MCF 10A (cell line): ENCODE measurements around the gene FAM177B. TPM values are rescaled to one million over a fixed set of nuclear protein-coding genes. Genes with fewer than 3 reads are reported as not detected.
"Not testable (repeated sequence)": the region's sequence is repeated elsewhere in the genome, so short reads cannot be mapped to it uniquely, and the experiment has no call there.

Experiments
- BruUV-seq: library from RNA; stranded (reverse); fragments of 400-500 nt; replicated peaks from 2 replicates; lab custom pipeline; 2021; lab: Mats Ljungman, UMichigan
- CTCF ChIA-PET: fragments of 300-600 bp; sonication (Branson Sonifier 250); formaldehyde crosslinking; extraction: SDS; loops from one replicate; lab custom pipeline; 2021; ENCODE audit warnings: antibody characterized with exemption, inconsistent platforms; lab: Yijun Ruan, JAX
- POLR2A ChIA-PET: fragments of 300-600, 350-650 bp; sonication (Branson Sonifier 250); formaldehyde crosslinking; extraction: SDS; loops from one replicate; lab custom pipeline; 2020; ENCODE audit warnings: antibody characterized with exemption, inconsistent platforms; lab: Yijun Ruan, JAX
- DNase-seq: peaks from one replicate; pipeline ENCODE4 v3.0.0-alpha.2; 2018; ENCODE audit not compliant: unreplicated experiment
- H3K27ac Mint-ChIP-seq: one replicate; pipeline ENCODE4 v1.8.0; 2022; ENCODE audit warnings: mild to moderate bottlenecking, low read depth, mixed read lengths; ENCODE audit not compliant: unreplicated experiment
- H3K27me3 Mint-ChIP-seq: one replicate; pipeline ENCODE4 v1.8.0; 2022; ENCODE audit warnings: mixed read lengths; ENCODE audit not compliant: insufficient read depth, unreplicated experiment
- H3K36me3 Mint-ChIP-seq: one replicate; pipeline ENCODE4 v1.8.0; 2022; ENCODE audit warnings: mild to moderate bottlenecking, moderate library complexity, mixed read lengths; ENCODE audit not compliant: insufficient read depth, unreplicated experiment
- H3K4me1 Mint-ChIP-seq: one replicate; pipeline ENCODE4 v1.8.0; 2022; ENCODE audit warnings: mixed read lengths; ENCODE audit not compliant: insufficient read depth, unreplicated experiment
- H3K4me3 Mint-ChIP-seq: one replicate; pipeline ENCODE4 v1.8.0; 2022; ENCODE audit warnings: mild to moderate bottlenecking, moderate library complexity, mixed read lengths; ENCODE audit not compliant: unreplicated experiment
- H3K9me3 Mint-ChIP-seq: one replicate; pipeline ENCODE4 v1.8.0; 2022; ENCODE audit warnings: mixed read lengths; ENCODE audit not compliant: unreplicated experiment
- intact Hi-C: fragments of 100-400 bp; cut with micrococcal nuclease; formaldehyde crosslinking; loops from 2 replicates; pipeline ENCODE4 v1.14.1; 2022
- total RNA-seq: library from RNA; stranded (reverse); gene quantifications from 2 replicates; pipeline ENCODE4 v1.2.3, GENCODE V29; 2022
- TF ChIP-seq, protein P1 (sequence below): fragments of 200-600 bp; IDR thresholded peaks from one replicate; pipeline ENCODE4 v1.8.0; 2022; ENCODE audit warnings: antibody characterized with exemption, mild to moderate bottlenecking; ENCODE audit not compliant: unreplicated experiment

Gene FAM177B
- total RNA-seq, 1 experiment from 2014 or later: not detected

DNA sequence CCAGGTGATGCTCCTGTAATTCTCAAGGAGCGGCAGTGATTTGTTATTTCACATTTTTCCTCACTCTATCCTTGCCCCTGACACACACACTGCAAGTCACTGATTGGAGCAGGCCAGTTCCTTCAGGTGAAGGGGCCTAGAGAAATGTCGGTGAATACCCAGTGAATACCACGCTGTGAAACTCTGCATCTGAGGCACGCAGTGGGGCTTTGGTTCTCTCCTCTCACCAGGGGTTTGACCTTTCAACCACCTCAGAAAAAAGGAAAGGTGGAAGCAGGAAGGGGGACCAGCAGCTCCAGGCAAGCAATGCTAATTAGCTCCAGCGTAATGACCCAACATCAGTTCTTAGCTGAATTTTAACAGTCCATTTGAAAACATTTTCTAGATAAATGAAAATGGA is 532 bp upstream of the FAM177B start:
- TF ChIP-seq, protein P1, sequence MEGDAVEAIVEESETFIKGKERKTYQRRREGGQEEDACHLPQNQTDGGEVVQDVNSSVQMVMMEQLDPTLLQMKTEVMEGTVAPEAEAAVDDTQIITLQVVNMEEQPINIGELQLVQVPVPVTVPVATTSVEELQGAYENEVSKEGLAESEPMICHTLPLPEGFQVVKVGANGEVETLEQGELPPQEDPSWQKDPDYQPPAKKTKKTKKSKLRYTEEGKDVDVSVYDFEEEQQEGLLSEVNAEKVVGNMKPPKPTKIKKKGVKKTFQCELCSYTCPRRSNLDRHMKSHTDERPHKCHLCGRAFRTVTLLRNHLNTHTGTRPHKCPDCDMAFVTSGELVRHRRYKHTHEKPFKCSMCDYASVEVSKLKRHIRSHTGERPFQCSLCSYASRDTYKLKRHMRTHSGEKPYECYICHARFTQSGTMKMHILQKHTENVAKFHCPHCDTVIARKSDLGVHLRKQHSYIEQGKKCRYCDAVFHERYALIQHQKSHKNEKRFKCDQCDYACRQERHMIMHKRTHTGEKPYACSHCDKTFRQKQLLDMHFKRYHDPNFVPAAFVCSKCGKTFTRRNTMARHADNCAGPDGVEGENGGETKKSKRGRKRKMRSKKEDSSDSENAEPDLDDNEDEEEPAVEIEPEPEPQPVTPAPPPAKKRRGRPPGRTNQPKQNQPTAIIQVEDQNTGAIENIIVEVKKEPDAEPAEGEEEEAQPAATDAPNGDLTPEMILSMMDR: no peak
- intact Hi-C loops: no loop called here
- POLR2A ChIA-PET: interaction anchor here (0.6 to 2.0 kb wide), 10 partner anchors 8 to 1331 kb away, joined by 3 to 8 read pairs (median 4); partner anchors contain the start of genes AIDA and BROX

GRCh38 chr1:222739465-222739864 is 2.5 kb downstream of the FAM177B start:
- Mint-ChIP-seq H3K36me3 (peaks cover 12% of the 10 kb centered on the region), H3K4me1 (no peaks in the 10 kb centered on the region), H3K27ac (no peak overlapping the region), H3K9me3 (no peaks in the 10 kb centered on the region), H3K27me3 (no peaks in the 10 kb centered on the region), H3K4me3 (no peak overlapping the region)
- BruUV-seq: no TSS peak
- CTCF ChIA-PET: interaction anchor here (0.6 to 5.0 kb wide), 43 partner anchors 9 to 960 kb away, joined by 3 to 86 read pairs (median 6); no protein-coding TSS in a partner anchor
- TF ChIP-seq, protein P1: no peak
- intact Hi-C loops: no loop called here
- DNase-seq: no peak
- POLR2A ChIA-PET: interaction anchor here (0.9 to 1.6 kb wide), 7 partner anchors 9 to 350 kb away, joined by 3 to 10 read pairs (median 5); no protein-coding TSS in a partner anchor

More for the DNA sequence above, 532 bp upstream of the FAM177B start:
- Mint-ChIP-seq H3K27me3 (no peaks in the 10 kb centered on the region), H3K36me3 (peaks cover 42% of the 10 kb centered on the region), H3K9me3 (no peaks in the 10 kb centered on the region), H3K27ac (no peak overlapping the region), H3K4me3 (no peak overlapping the region), H3K4me1 (no peaks in the 10 kb centered on the region)
- CTCF ChIA-PET: interaction anchor here (0.6 to 2.9 kb wide), 23 partner anchors 9 to 947 kb away, joined by 3 to 28 read pairs (median 5); no protein-coding TSS in a partner anchor
- no TSS peak for BruUV-seq
- no peak for DNase-seq

DNA sequence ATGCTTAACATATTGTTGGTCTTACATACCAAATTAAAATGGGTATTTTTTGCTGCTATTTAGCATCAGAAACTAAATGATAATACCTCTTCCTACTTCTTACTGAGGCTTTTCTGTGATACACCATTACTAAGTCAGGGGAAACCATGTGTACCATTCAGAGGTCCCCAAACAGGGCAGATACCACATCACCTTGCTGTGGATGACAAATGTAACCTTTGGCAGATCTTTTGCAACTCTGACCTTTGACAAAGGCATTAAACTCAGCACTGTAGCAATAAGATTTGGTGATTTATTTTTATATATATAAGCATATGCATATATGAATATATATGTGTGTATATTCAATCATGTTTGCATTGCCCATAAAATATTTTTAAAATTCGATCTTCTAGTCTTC is 2.9 kb downstream of the FAM177B start:
- Mint-ChIP-seq H3K36me3 (peaks cover 7% of the 10 kb centered on the region), H3K27ac (no peak overlapping the region), H3K4me3 (no peak overlapping the region), H3K4me1 (no peaks in the 10 kb centered on the region), H3K27me3 (no peaks in the 10 kb centered on the region), H3K9me3 (no peaks in the 10 kb centered on the region)
- no TSS peak for BruUV-seq
- ChIA-PET POLR2A (interaction anchor here (1.0 to 3.6 kb wide), 3 partner anchors 11 to 15 kb away, joined by 8 to 17 read pairs (median 10); no protein-coding TSS in a partner anchor), CTCF (interaction anchor here (0.6 to 5.0 kb wide), 23 partner anchors 8 to 1718 kb away, joined by 3 to 86 read pairs (median 8); no protein-coding TSS in a partner anchor)
- no peak for DNase-seq
- TF ChIP-seq, protein P1: no peak
- intact Hi-C loops: no loop called here

- H3K9me3 Mint-ChIP-seq, intact Hi-C loops, DNase-seq, H3K4me3 Mint-ChIP-seq, H3K36me3 Mint-ChIP-seq, H3K27ac Mint-ChIP-seq, BruUV-seq, H3K4me1 Mint-ChIP-seq, H3K27me3 Mint-ChIP-seq: not testable (repeated sequence)
- CTCF ChIA-PET: interaction anchor here (0.8 to 5.0 kb wide), 9 partner anchors 9 to 381 kb away, joined by 3 to 86 read pairs (median 6); no protein-coding TSS in a partner anchor
- POLR2A ChIA-PET: interaction anchor here (0.5 to 3.6 kb wide), 4 partner anchors 10 to 98 kb away, joined by 3 to 17 read pairs (median 3); no protein-coding TSS in a partner anchor
These were observed 4.8 kb downstream of the FAM177B start for GRCh38 chr1:222741630-222742457.
